Smooth muscle cell (in vitro differentiated cells): ENCODE results near the gene NDUFB5. TPM values are rescaled to one million over a fixed set of nuclear protein-coding genes. Genes with fewer than 3 reads are reported as not detected.

Experiments
- DNase-seq: peaks from one replicate; lab custom pipeline; 2025; ENCODE audit not compliant: unreplicated experiment; lab: John Stamatoyannopoulos, UW
- H2AFZ ChIP-seq: fragments of 200-600 bp; sonication (generic); 2 replicates; pipeline ENCODE4 v1.6.0; 2016; ENCODE audit warnings: antibody characterized with exemption, low read depth, mild to moderate bottlenecking
- H3F3A ChIP-seq: fragments of 200-600 bp; sonication (generic); 2 replicates; pipeline ENCODE4 v1.6.0; 2017; ENCODE audit warnings: antibody characterized with exemption, low read depth
- H3K27ac ChIP-seq: fragments of 200-600 bp; sonication (generic); 2 replicates; pipeline ENCODE4 v1.5.1; 2016; ENCODE audit warnings: low read depth, mild to moderate bottlenecking
- H3K27me3 ChIP-seq: fragments of 200-600 bp; sonication (generic); 2 replicates; pipeline ENCODE4 v1.6.1; 2016; ENCODE audit warnings: low read depth, mild to moderate bottlenecking
- H3K36me3 ChIP-seq: fragments of 200-600 bp; sonication (generic); 2 replicates; pipeline ENCODE4 v1.5.1; 2016; ENCODE audit warnings: low read depth
- H3K4me1 ChIP-seq: fragments of 200-600 bp; sonication (generic); 2 replicates; pipeline ENCODE4 v1.5.1; 2016; ENCODE audit warnings: low read depth
- H3K4me2 ChIP-seq: fragments of 200-600 bp; sonication (generic); 2 replicates; pipeline ENCODE4 v1.6.0; 2016; ENCODE audit warnings: mild to moderate bottlenecking
- H3K4me3 ChIP-seq: fragments of 200-600 bp; sonication (generic); 2 replicates; pipeline ENCODE4 v1.5.1; 2016; ENCODE audit warnings: mild to moderate bottlenecking
- H3K79me2 ChIP-seq: fragments of 200-600 bp; sonication (generic); 2 replicates; pipeline ENCODE4 v1.6.0; 2016; ENCODE audit warnings: low read depth, mild to moderate bottlenecking
- H3K9ac ChIP-seq: fragments of 200-600 bp; sonication (generic); 2 replicates; pipeline ENCODE4 v1.6.0; 2016; ENCODE audit warnings: low read depth
- H3K9me3 ChIP-seq: fragments of 200-600 bp; sonication (generic); replicated peaks from 2 replicates; pipeline ENCODE4 v1.5.1; 2016; ENCODE audit warnings: low read depth
- H4K20me1 ChIP-seq: fragments of 200-600 bp; sonication (generic); 2 replicates; pipeline ENCODE4 v1.6.0; 2016; ENCODE audit warnings: low read depth
- WGBS: methylation state at CpG from one replicate; pipeline ENCODE4 v1.1.7; 2016; ENCODE audit warnings: low lambda C conversion rate; 5-methylcytosine and 5-hydroxymethylcytosine counted together
- polyA plus RNA-seq: library from polyadenylated mRNA; unstranded; fragments of >200 nt; fragmentation: Nextera tagmentation; extraction: Ambion mirVana; gene quantifications from 2 replicates; pipeline ENCODE4 v1.2.1, GENCODE V29; 2016
- small RNA-seq: library from RNA; depleted of rRNA; stranded (forward); fragments of <200 nt; gene quantifications from one replicate; pipeline ENCODE3, GENCODE V24; 2014
- total RNA-seq: library from RNA; depleted of rRNA; stranded (reverse); fragments of >200 nt; gene quantifications from 2 replicates; pipeline ENCODE4 v1.2.3, GENCODE V29; 2014
- TF ChIP-seq, protein P1 (sequence below): fragments of 200-600 bp; sonication (generic); IDR thresholded peaks from 2 replicates; pipeline ENCODE4 v1.5.1; 2017; ENCODE audit warnings: borderline replicate concordance, mild to moderate bottlenecking, antibody characterized with exemption; ENCODE audit not compliant: insufficient read depth, poor library complexity, severe bottlenecking

The NDUFB5 gene
- total and polyA plus RNA-seq, 2 experiments from 2014 or later = 115 to 171 TPM

DNA sequence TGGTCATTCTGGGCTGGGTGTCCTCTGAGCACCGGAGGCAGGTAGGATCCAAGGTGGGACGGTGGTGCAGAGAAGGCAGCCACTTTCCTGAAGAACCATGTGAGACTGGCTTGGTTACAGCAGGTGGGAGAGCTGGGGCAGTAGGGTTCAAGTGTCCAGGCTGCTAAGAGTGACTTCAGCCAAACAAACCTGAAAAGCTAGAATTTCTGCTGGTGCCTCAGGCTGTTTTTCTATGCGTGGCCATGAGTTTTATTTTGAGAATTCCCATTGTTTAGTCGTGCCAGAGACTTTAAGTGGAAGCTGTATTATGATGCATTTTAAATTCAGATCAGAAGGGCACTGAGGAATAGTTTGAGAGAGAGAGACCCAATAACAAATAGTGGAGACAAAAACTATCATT lies 68.3 kb downstream of the NDUFB5 start:
- DNase-seq = no peak
- no peak overlapping the region for H3K27ac ChIP-seq
- no peaks in the 10 kb centered on the region for H3F3A ChIP-seq
- WGBS = 76% methylated on average over 4 of the region's 4 CpGs
- H3K79me2 ChIP-seq = peaks cover 16% of the 10 kb centered on the region
- no peak overlapping the region for H3K4me3 ChIP-seq
- no peak overlapping the region for H3K9ac ChIP-seq
- no peaks in the 10 kb centered on the region for H3K36me3 ChIP-seq
- peaks cover 7% of the 10 kb centered on the region for H4K20me1 ChIP-seq
- H3K27me3 ChIP-seq = no peaks in the 10 kb centered on the region
- no peak overlapping the region for H3K4me2 ChIP-seq
- H3K4me1 ChIP-seq = no peaks in the 10 kb centered on the region
- no peaks in the 10 kb centered on the region for H3K9me3 ChIP-seq
- TF ChIP-seq, protein P1, sequence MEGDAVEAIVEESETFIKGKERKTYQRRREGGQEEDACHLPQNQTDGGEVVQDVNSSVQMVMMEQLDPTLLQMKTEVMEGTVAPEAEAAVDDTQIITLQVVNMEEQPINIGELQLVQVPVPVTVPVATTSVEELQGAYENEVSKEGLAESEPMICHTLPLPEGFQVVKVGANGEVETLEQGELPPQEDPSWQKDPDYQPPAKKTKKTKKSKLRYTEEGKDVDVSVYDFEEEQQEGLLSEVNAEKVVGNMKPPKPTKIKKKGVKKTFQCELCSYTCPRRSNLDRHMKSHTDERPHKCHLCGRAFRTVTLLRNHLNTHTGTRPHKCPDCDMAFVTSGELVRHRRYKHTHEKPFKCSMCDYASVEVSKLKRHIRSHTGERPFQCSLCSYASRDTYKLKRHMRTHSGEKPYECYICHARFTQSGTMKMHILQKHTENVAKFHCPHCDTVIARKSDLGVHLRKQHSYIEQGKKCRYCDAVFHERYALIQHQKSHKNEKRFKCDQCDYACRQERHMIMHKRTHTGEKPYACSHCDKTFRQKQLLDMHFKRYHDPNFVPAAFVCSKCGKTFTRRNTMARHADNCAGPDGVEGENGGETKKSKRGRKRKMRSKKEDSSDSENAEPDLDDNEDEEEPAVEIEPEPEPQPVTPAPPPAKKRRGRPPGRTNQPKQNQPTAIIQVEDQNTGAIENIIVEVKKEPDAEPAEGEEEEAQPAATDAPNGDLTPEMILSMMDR = no peak
- H2AFZ ChIP-seq = no peak overlapping the region

DNA sequence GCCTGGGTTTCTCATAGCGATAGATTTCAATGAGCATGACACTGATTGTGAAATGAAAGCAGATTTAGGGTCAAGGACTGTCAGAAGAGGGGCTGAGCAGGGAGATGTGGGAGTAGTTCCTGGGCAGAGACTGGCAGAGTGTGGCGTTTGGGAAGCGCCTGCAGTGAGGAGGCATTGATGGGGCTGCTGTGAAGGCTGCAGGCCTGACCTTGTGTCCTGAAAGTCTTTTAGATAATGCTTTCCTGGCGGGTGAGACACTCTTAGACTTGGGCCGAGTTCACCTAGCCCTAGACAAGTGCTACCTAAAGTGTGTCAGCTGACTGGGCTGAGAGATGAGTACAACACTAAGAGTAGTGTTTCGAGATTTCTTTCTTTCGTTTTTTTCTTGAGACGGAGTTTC lies 68.9 kb downstream of the NDUFB5 start:
- Histone ChIP-seq H3K79me2 (peaks cover 19% of the 10 kb centered on the region), H3K27me3 (no peaks in the 10 kb centered on the region)
- WGBS = 95% methylated on average over 8 of the region's 8 CpGs

DNA sequence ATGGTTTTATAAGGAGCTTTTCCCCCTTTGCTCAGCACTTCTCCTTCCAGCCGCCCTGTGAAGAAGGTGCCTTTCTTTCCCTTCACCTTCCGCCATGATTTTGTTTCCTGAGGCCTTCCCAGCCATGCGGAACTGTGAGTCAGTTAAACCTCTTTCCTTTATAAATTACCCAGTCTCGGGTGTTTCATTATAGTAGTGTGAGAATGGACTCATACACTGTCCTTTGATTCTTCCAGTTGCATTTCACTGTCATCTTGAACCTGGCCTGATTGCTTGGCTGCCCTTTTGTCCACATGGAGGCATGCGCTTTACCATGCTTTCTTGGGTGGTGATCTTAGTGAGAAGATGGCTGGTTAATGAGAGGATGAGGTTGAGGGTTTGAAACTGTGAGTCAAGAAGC lies 71.5 kb downstream of the NDUFB5 start:
- WGBS = 97% methylated on average over 5 of the region's 5 CpGs
- Histone ChIP-seq H3K79me2 (peaks cover 15% of the 10 kb centered on the region), H4K20me1 (peaks cover 7% of the 10 kb centered on the region), H3K27ac (no peak overlapping the region), H3K27me3 (no peaks in the 10 kb centered on the region), H3K36me3 (no peaks in the 10 kb centered on the region), H3K4me3 (no peak overlapping the region), H3K4me2 (no peak overlapping the region), H3K9ac (no peak overlapping the region), H3K4me1 (no peaks in the 10 kb centered on the region), H3F3A (no peaks in the 10 kb centered on the region), H2AFZ (no peak overlapping the region), H3K9me3 (no peaks in the 10 kb centered on the region)
- DNase-seq = no peak
- TF ChIP-seq, protein P1 = no peak

More for the DNA sequence above, 68.9 kb downstream of the NDUFB5 start:
- TF ChIP-seq, protein P1 = no peak
- Histone ChIP-seq H3K27ac (no peak overlapping the region), H3K9ac (no peak overlapping the region), H3K36me3 (no peaks in the 10 kb centered on the region), H3K4me3 (no peak overlapping the region), H3K4me2 (no peak overlapping the region), H3F3A (no peaks in the 10 kb centered on the region), H4K20me1 (peaks cover 7% of the 10 kb centered on the region), H2AFZ (no peak overlapping the region), H3K9me3 (no peaks in the 10 kb centered on the region), H3K4me1 (no peaks in the 10 kb centered on the region)
- no peak for DNase-seq

Small RNA genes within 50 kb of the gene (small RNA-seq; reads per million reads assigned to genes)
- not detected for gene AC090425.1
- gene RF01210 = not detected

Other genes with a start within 250 kb of the NDUFB5 start
- gene GNB4, start 153.3 kb upstream of the NDUFB5 start, total RNA-seq = 56.2 and 70.3 TPM in 2 replicates
- 18.3 and 33.1 TPM in 2 replicates for gene GNB4, start 153.3 kb upstream of the NDUFB5 start, polyA plus RNA-seq
- gene ACTL6A, start 41.9 kb upstream of the NDUFB5 start, total RNA-seq = 62.1 and 66.5 TPM in 2 replicates
- 75.0 and 76.6 TPM in 2 replicates for gene ACTL6A, start 41.9 kb upstream of the NDUFB5 start, polyA plus RNA-seq
- 66.2 and 79.7 TPM in 2 replicates for gene MRPL47, start 156 bp upstream of the NDUFB5 start, total RNA-seq
- gene MRPL47, start 156 bp upstream of the NDUFB5 start, polyA plus RNA-seq = 85.8 and 98.9 TPM in 2 replicates
- 2.0 and 2.6 TPM in 2 replicates for gene USP13, start 48.2 kb downstream of the NDUFB5 start, total RNA-seq
- gene USP13, start 48.2 kb downstream of the NDUFB5 start, polyA plus RNA-seq = 2.9 and 3.2 TPM in 2 replicates